Pancreas (tissue), 10 donors: ENCODE measurements around the gene DIS3. TPM values are rescaled to one million over a fixed set of nuclear protein-coding genes. Genes with fewer than 3 reads are reported as not detected.
A peak's percentile ranks its signal among the peaks of the same experiment; 100 is the strongest.

ENCODE experiments used
- ATAC-seq, 4 donors: fragments of 200-7000 bp; cut with Tn5 transposase; one replicate each; pipeline versions ENCODE4 v1.8.0 to v1.9.1; 2020; ENCODE audit warnings: mild to moderate bottlenecking in 4 of 4, moderate library complexity in 4 of 4
- DNase-seq, 6 donors: peaks; one replicate each; pipeline ENCODE4 v3.0.0-alpha.2; 2020
- FAIRE-seq: peaks from 2 replicates; lab custom pipeline; 2012; peaks lifted over from hg19 to GRCh38; lab: Jason Lieb, UNC
- H3K27ac ChIP-seq, 4 donors: fragments of 200-600 bp; sonication (generic); 1 replicate in 3 of 4; 2 replicates in 1 of 4; pipeline versions ENCODE4 v1.5.0 to v1.8.0; 2020
- H3K27me3 ChIP-seq, 4 donors: fragments of 200-600 bp; one replicate each; pipeline ENCODE4 v1.8.0; 2021
- H3K36me3 ChIP-seq, 3 donors: fragments of 200-600 bp; sonication (generic) in 1 of 3; one replicate each; pipeline versions ENCODE4 v1.5.0 to v1.8.0; 2020 to 2021
- H3K4me1 ChIP-seq, 3 donors: fragments of 200-600 bp; one replicate each; pipeline ENCODE4 v1.8.0; 2021
- H3K4me3 ChIP-seq, 4 donors: fragments of 200-600 bp; sonication (generic) in 2 of 4; one replicate each; pipeline versions ENCODE4 v1.5.0 to v1.8.0; 2020 to 2021
- H3K9me3 ChIP-seq, 4 donors: fragments of 200-600 bp; one replicate each; pipeline ENCODE4 v1.8.0; 2021
- WGBS, 2 donors: extraction: QIAGEN DNeasy Blood & Tissue Kit; methylation state at CpG; one replicate each; pipeline ENCODE4 v1.1.7; 2013; 5-methylcytosine and 5-hydroxymethylcytosine counted together
- intact Hi-C, 3 donors: fragments of 100-400 bp; cut with DNase I; formaldehyde crosslinking; loops; one replicate each; pipeline versions ENCODE4 v1.11.1 to v1.14.2; 2022
- polyA plus RNA-seq, 2 donors: library from polyadenylated mRNA; stranded (reverse); fragments of 200-250 nt; gene quantifications; one replicate each; pipeline ENCODE4 v1.2.3, GENCODE V29; 2013
- total RNA-seq, 6 donors: library from RNA; stranded (reverse); fragmentation: NEBNext Ultra II Directional in 4 of 6; extraction: Animal tissue kit (Norgen Biotek cat#: 25700) in 4 of 6; gene quantifications; one replicate each; pipeline versions ENCODE4 v1.2.1 to v1.2.4, GENCODE V29; 2021 to 2023
- TF ChIP-seq, protein P1 (sequence below), 4 donors: fragments of 200-600 bp; sonication (generic) in 3 of 4; IDR thresholded peaks; one replicate each; pipeline versions ENCODE4 v1.5.0 to v1.8.0; 2021; ENCODE audit warnings: antibody characterized with exemption in 4 of 4
- donor health status: healthy with polysubstance abuse.
- donor health status: DM: no; HTN: no; CAD: no; lungs with moderate emphysema.
- donor health status: DM: no; HTN: no; CAD: no.
- donor health status: control.
- donor health status: control.
- donor health status: Bipolar disorder and iron deficiency.
- donor health status: DM: yes; HTN: yes; CAD: no.
- donor health status: DM: no; HTN: no; CAD: no.
- donor health status: DM: no; HTN: no; CAD: no.
- donor health status: DM: yes; HTN: yes; CAD: no.

Gene DIS3
- total and polyA plus RNA-seq, 8 donors = 3.2 to 14.2 (median 9.7) TPM

DNA sequence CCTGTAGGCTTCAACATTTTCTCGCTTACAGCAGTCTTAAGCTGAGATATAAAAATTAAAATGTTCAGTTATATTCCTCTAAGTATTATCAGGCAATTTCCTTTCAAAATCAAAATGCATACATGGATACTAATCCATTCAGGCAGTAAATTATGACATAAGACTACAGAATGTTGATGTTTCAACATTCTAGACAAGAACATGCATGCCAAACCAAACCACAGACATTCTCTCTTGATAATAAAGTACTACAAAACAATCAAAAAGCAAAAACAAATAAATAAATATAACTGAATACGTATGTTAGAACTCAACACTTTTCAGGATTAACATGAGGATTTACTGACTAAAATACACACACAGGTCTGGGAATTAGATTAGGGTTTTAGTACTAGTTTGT is 7.7 kb downstream of the DIS3 start:
- intact Hi-C loops = no loop called here
- Histone ChIP-seq H3K9me3 (no peaks in the 10 kb centered on the region), H3K4me3 (no peak overlapping the region), H3K4me1 (peaks cover 0 to 6% (median 5%) of the 10 kb centered on the region in 3 donors), H3K27ac (no peak overlapping the region), H3K27me3 (no peaks in the 10 kb centered on the region), H3K36me3 (peaks cover 3 to 78% (median 58%) of the 10 kb centered on the region in 3 donors)
- TF ChIP-seq, protein P1, sequence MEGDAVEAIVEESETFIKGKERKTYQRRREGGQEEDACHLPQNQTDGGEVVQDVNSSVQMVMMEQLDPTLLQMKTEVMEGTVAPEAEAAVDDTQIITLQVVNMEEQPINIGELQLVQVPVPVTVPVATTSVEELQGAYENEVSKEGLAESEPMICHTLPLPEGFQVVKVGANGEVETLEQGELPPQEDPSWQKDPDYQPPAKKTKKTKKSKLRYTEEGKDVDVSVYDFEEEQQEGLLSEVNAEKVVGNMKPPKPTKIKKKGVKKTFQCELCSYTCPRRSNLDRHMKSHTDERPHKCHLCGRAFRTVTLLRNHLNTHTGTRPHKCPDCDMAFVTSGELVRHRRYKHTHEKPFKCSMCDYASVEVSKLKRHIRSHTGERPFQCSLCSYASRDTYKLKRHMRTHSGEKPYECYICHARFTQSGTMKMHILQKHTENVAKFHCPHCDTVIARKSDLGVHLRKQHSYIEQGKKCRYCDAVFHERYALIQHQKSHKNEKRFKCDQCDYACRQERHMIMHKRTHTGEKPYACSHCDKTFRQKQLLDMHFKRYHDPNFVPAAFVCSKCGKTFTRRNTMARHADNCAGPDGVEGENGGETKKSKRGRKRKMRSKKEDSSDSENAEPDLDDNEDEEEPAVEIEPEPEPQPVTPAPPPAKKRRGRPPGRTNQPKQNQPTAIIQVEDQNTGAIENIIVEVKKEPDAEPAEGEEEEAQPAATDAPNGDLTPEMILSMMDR (IDR thresholded peaks at IDR 0.05) = no peak
- FAIRE-seq = no peak
- no peak for DNase-seq
- WGBS, 2 donors = 86 to 88% methylated on average over 2 of the region's 2 CpGs
- no peak for ATAC-seq

- no peak overlapping the region for H3K4me3 ChIP-seq
- H3K27me3 ChIP-seq = no peaks in the 10 kb centered on the region
- FAIRE-seq = no peak
- intact Hi-C loops = no loop called here
- 61 to 73% methylated on average over 2 of the region's 2 CpGs for WGBS, 2 donors
- H3K36me3 ChIP-seq = peaks cover 0 to 88% (median 36%) of the 10 kb centered on the region in 3 donors
- DNase-seq = no peak
- H3K27ac ChIP-seq = no peak overlapping the region
- H3K9me3 ChIP-seq = no peaks in the 10 kb centered on the region
- TF ChIP-seq, protein P1 (IDR thresholded peaks at IDR 0.05) = no peak
- no peak for ATAC-seq
- H3K4me1 ChIP-seq = no peaks in the 10 kb centered on the region
Measured at GRCh38 chr13:72763411-72763810, 18.3 kb downstream of the DIS3 start.

DNA sequence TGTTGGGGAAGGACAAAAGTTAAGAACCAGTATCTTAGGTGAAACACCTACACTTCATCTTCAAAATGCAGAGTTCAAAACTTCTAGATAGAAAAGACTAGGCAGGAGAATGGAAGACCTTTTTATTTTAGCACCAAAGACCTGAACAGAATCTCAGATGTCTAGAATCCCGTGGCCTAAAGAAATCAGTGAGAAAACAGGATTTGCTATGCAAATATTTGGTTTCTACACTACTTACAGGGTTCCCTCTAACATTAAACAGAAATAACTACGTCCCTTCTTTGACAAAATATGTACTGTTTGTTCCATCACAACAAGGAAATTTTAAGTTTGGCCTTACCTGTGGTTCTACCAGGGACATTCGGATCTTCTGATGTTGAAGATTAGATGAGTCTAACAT is 21.5 kb downstream of the DIS3 start:
- H3K9me3 ChIP-seq = no peaks in the 10 kb centered on the region
- H3K27me3 ChIP-seq = no peaks in the 10 kb centered on the region
- DNase-seq = no peak
- H3K4me3 ChIP-seq = no peak overlapping the region
- H3K4me1 ChIP-seq = no peaks in the 10 kb centered on the region
- TF ChIP-seq, protein P1 (IDR thresholded peaks at IDR 0.05) = no peak
- no peak overlapping the region for H3K27ac ChIP-seq
- H3K36me3 ChIP-seq = peaks cover 0 to 64% (median 21%) of the 10 kb centered on the region in 3 donors
- peak; percentile 66 for FAIRE-seq
- WGBS, 2 donors = 59 to 60% methylated on average over 3 of the region's 3 CpGs
- no peak for ATAC-seq
- intact Hi-C loops = no loop called here

- DNase-seq = no peak
- H3K27me3 ChIP-seq = no peaks in the 10 kb centered on the region
- no peak overlapping the region for H3K4me3 ChIP-seq
- WGBS, 2 donors = 72 to 73% methylated on average over 4 of the region's 4 CpGs
- H3K4me1 ChIP-seq = no peaks in the 10 kb centered on the region
- ATAC-seq = no peak
- no peak overlapping the region for H3K27ac ChIP-seq
- intact Hi-C loops = no loop called here
- TF ChIP-seq, protein P1 (IDR thresholded peaks at IDR 0.05) = no peak
- H3K36me3 ChIP-seq = peaks cover 0 to 47% (median 13%) of the 10 kb centered on the region in 3 donors
- FAIRE-seq = no peak
- no peaks in the 10 kb centered on the region for H3K9me3 ChIP-seq
Measured at GRCh38 chr13:72757792-72758535, 23.7 kb downstream of the DIS3 start.

GRCh38 chr13:72754111-72754510 is 27.6 kb downstream of the DIS3 start:
- DNase-seq = no peak
- peaks cover 0 to 21% (median 2%) of the 10 kb centered on the region in 3 donors for H3K36me3 ChIP-seq

More at GRCh38 chr13:72754111-72754510, 27.6 kb downstream of the DIS3 start:
- H3K27ac ChIP-seq = no peak overlapping the region
- H3K4me1 ChIP-seq = no peaks in the 10 kb centered on the region
- 91 to 93% methylated on average over 6 of the region's 6 CpGs for WGBS, 2 donors
- TF ChIP-seq, protein P1 (IDR thresholded peaks at IDR 0.05) = no peak
- no peak for FAIRE-seq
- intact Hi-C loops = no loop called here
- H3K9me3 ChIP-seq = no peaks in the 10 kb centered on the region
- no peak for ATAC-seq
- no peak overlapping the region for H3K4me3 ChIP-seq
- no peaks in the 10 kb centered on the region for H3K27me3 ChIP-seq
